ENCODE measurements around the gene PPWD1. TPM values are rescaled to one million over a fixed set of nuclear protein-coding genes. Genes with fewer than 3 reads are reported as not detected.

The PPWD1 gene

Small RNA genes within 50 kb of the gene (small RNA-seq; reads per million reads assigned to genes)
- gene RNU6-540P (ENCODE audit: low read depth), result not detected
